Keratinocyte (primary cell): Measurements from ENCODE around the gene MYCBP2.

Source experiments
- EZH2 ChIP-seq: IDR thresholded peaks from one replicate; pipeline ENCODE4 v1.6.1; 2012; ENCODE audit warnings: inconsistent platforms, mild to moderate bottlenecking, low read length, moderate library complexity
- TF ChIP-seq, protein P1 (sequence below), 3 experiments: IDR thresholded peaks in 1 of 3; conservative IDR thresholded peaks in 1 of 3; optimal IDR thresholded peaks in 1 of 3; 2 replicates in 2 of 3; 3 replicates in 1 of 3; pipeline versions ENCODE3 to v1.5.1; 2011; ENCODE audit warnings: low read length in 3 of 3, mild to moderate bottlenecking in 3 of 3, moderate library complexity in 2 of 3, control low read depth in 1 of 3, inconsistent platforms in 1 of 3; ENCODE audit not compliant: insufficient read depth in 2 of 3; ENCODE audit errors: extremely low read depth in 1 of 3

DNA sequence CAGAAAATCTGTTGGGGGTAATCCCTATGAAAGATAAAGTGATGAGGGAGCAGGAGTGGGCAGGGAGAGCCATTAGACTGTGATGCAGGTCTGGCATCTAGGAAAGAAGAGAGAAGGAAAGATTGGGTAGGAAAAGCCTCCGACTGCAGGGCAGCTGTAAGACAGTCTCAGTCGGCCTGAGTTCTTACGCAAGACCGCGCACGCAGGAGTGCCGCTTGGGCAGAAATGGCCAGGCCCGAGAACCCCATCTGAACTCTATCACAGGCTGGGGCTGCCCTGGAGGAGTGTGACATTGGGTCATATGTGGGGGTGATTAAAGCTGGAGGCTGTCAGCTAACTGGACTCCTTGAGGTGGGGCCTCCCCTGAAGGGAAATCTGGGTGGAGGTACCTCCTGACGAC is 286.1 kb downstream of the MYCBP2 start:
- TF ChIP-seq, protein P1, sequence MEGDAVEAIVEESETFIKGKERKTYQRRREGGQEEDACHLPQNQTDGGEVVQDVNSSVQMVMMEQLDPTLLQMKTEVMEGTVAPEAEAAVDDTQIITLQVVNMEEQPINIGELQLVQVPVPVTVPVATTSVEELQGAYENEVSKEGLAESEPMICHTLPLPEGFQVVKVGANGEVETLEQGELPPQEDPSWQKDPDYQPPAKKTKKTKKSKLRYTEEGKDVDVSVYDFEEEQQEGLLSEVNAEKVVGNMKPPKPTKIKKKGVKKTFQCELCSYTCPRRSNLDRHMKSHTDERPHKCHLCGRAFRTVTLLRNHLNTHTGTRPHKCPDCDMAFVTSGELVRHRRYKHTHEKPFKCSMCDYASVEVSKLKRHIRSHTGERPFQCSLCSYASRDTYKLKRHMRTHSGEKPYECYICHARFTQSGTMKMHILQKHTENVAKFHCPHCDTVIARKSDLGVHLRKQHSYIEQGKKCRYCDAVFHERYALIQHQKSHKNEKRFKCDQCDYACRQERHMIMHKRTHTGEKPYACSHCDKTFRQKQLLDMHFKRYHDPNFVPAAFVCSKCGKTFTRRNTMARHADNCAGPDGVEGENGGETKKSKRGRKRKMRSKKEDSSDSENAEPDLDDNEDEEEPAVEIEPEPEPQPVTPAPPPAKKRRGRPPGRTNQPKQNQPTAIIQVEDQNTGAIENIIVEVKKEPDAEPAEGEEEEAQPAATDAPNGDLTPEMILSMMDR (optimal IDR thresholded peaks at IDR 0.05 in 1 of 3, IDR thresholded peaks at IDR 0.05 in 1 of 3, conservative IDR thresholded peaks at IDR 0.05 in 1 of 3; ENCODE audit: extremely low read depth in 1 of 3, insufficient read depth in 2 of 3, low read length in 3 of 3): no peak
- no peak for TF ChIP-seq EZH2
